ENCODE measurements around the gene SP140L.

DNA sequence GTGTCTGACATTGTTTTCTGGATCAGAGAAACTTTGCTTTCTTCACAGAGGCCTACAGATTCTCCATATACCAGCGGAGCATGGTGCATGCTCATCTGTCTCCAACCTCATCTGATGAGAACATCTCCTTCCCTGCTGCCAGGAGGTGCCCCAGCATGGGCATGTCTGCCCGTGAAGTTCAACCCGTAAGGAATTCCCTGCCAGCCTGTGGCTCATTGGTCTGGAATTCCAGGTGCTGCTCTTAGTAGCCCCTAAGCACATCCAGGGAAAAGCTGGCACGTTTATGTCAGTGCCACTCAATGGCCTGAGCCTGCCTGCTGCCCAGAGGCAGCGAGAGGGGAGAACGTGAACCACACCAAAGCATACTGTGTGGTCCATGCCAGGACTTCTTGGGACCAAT lies 87.3 kb downstream of the SP140L start:
- TF ChIP-seq, protein P1, sequence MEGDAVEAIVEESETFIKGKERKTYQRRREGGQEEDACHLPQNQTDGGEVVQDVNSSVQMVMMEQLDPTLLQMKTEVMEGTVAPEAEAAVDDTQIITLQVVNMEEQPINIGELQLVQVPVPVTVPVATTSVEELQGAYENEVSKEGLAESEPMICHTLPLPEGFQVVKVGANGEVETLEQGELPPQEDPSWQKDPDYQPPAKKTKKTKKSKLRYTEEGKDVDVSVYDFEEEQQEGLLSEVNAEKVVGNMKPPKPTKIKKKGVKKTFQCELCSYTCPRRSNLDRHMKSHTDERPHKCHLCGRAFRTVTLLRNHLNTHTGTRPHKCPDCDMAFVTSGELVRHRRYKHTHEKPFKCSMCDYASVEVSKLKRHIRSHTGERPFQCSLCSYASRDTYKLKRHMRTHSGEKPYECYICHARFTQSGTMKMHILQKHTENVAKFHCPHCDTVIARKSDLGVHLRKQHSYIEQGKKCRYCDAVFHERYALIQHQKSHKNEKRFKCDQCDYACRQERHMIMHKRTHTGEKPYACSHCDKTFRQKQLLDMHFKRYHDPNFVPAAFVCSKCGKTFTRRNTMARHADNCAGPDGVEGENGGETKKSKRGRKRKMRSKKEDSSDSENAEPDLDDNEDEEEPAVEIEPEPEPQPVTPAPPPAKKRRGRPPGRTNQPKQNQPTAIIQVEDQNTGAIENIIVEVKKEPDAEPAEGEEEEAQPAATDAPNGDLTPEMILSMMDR (IDR thresholded peaks at IDR 0.05): no peak
- no peak for TF ChIP-seq POLR2A (IDR thresholded peaks at IDR 0.05)
